Trophoblast cell (in vitro differentiated cells and primary cell): ENCODE measurements around the gene SYT2.
"Not testable (repeated sequence)": the region's sequence is repeated elsewhere in the genome, so short reads cannot be mapped to it uniquely, and the experiment has no call there.

ENCODE experiments used
- DNase-seq, 2 donors: peaks; one replicate each; pipeline ENCODE4 v3.0.0-alpha.2; 2016
- H2AFZ ChIP-seq: 2 replicates; pipeline ENCODE4 v1.6.1; 2013; ENCODE audit warnings: low read length, moderate library complexity, mild to moderate bottlenecking; ENCODE audit not compliant: insufficient read depth, poor library complexity
- H2AK5ac ChIP-seq: 2 replicates; pipeline ENCODE4 v1.6.1; 2013; ENCODE audit warnings: mild to moderate bottlenecking, low read length
- H2BK120ac ChIP-seq: 2 replicates; pipeline ENCODE4 v1.6.1; 2013; ENCODE audit warnings: low read length, mild to moderate bottlenecking, moderate library complexity; ENCODE audit not compliant: insufficient read depth, poor library complexity
- H2BK12ac ChIP-seq: 2 replicates; pipeline ENCODE4 v1.6.1; 2013; ENCODE audit warnings: mild to moderate bottlenecking, low read length, moderate library complexity
- H2BK5ac ChIP-seq: 2 replicates; pipeline ENCODE4 v1.6.1; 2013; ENCODE audit warnings: low read length, low read depth, moderate library complexity, mild to moderate bottlenecking; ENCODE audit not compliant: poor library complexity
- H3K14ac ChIP-seq: 2 replicates; pipeline ENCODE4 v1.6.1; 2013; ENCODE audit warnings: mild to moderate bottlenecking, low read length
- H3K18ac ChIP-seq: 2 replicates; pipeline ENCODE4 v1.6.1; 2013; ENCODE audit warnings: mild to moderate bottlenecking, low read length
- H3K23ac ChIP-seq: 2 replicates; pipeline ENCODE4 v1.6.1; 2013; ENCODE audit warnings: low read length
- H3K27ac ChIP-seq: 2 replicates; pipeline ENCODE4 v1.5.1; 2013; ENCODE audit warnings: low read depth, mild to moderate bottlenecking, inconsistent platforms, low read length, moderate library complexity
- H3K27me3 ChIP-seq: 2 replicates; pipeline ENCODE4 v1.6.1; 2013; ENCODE audit warnings: inconsistent platforms, mild to moderate bottlenecking, low read length, moderate library complexity; ENCODE audit not compliant: insufficient read depth
- H3K36me3 ChIP-seq, 2 experiments: 1 replicate in 1 of 2; 2 replicates in 1 of 2; pipeline ENCODE4 v1.6.1; 2013; ENCODE audit warnings: low read length in 2 of 2, mild to moderate bottlenecking in 2 of 2, moderate library complexity in 1 of 2; ENCODE audit not compliant: insufficient read depth in 2 of 2, control insufficient read depth in 1 of 2
- H3K4ac ChIP-seq: 2 replicates; pipeline ENCODE4 v1.6.1; 2013; ENCODE audit warnings: low read depth, mild to moderate bottlenecking, low read length, moderate library complexity
- H3K4me1 ChIP-seq, 2 experiments: 1 replicate in 1 of 2; 2 replicates in 1 of 2; pipeline ENCODE4 v1.6.1; 2013; ENCODE audit warnings: low read length in 2 of 2, mild to moderate bottlenecking in 2 of 2, moderate library complexity in 1 of 2; ENCODE audit not compliant: insufficient read depth in 2 of 2, control insufficient read depth in 1 of 2
- H3K4me2 ChIP-seq: 2 replicates; pipeline ENCODE4 v1.6.1; 2013; ENCODE audit warnings: inconsistent platforms, mild to moderate bottlenecking, low read length, moderate library complexity
- H3K4me3 ChIP-seq: 2 replicates; pipeline ENCODE4 v1.5.1; 2013; ENCODE audit warnings: mild to moderate bottlenecking, low read depth, low read length, inconsistent platforms
- H3K79me1 ChIP-seq: one replicate; pipeline ENCODE4 v1.6.1; 2013; ENCODE audit warnings: low read length
- H3K79me2 ChIP-seq: 2 replicates; pipeline ENCODE4 v1.6.1; 2013; ENCODE audit warnings: low read length, mild to moderate bottlenecking; ENCODE audit not compliant: control insufficient read depth, insufficient read depth, poor library complexity
- H3K9ac ChIP-seq: 2 replicates; pipeline ENCODE4 v1.6.1; 2013; ENCODE audit warnings: mild to moderate bottlenecking, low read length
- H3K9me3 ChIP-seq: 2 replicates; pipeline ENCODE4 v1.6.1; 2013; ENCODE audit warnings: low read depth, mild to moderate bottlenecking, control low read depth, inconsistent platforms, low read length; ENCODE audit not compliant: insufficient read depth
- H4K12ac ChIP-seq: 2 replicates; pipeline ENCODE4 v1.6.1; 2013; ENCODE audit warnings: low read depth, mild to moderate bottlenecking, low read length, moderate library complexity
- H4K8ac ChIP-seq: 2 replicates; pipeline ENCODE4 v1.6.1; 2013; ENCODE audit warnings: low read depth, mild to moderate bottlenecking, low read length, moderate library complexity
- H4K91ac ChIP-seq: one replicate; pipeline ENCODE4 v1.6.1; 2013; ENCODE audit warnings: low read depth, mild to moderate bottlenecking, low read length, moderate library complexity
- WGBS: extraction: QIAGEN DNeasy Blood & Tissue Kit; methylation state at CpG from one replicate; pipeline ENCODE4 v1.1.7; 2013; ENCODE audit warnings: missing lambda C conversion rate; ENCODE audit not compliant: insufficient read length, insufficient coverage; ENCODE audit errors: extremely low coverage; 5-methylcytosine and 5-hydroxymethylcytosine counted together

SYT2 gene

GRCh38 chr1:202750761-202751160 lies 40.5 kb upstream of the SYT2 start:
- no peak for DNase-seq
- H3K4me3 ChIP-seq, result no peak overlapping the region
- H4K8ac ChIP-seq, result no peak overlapping the region
- no peaks in the 10 kb centered on the region for H3K9me3 ChIP-seq
- no peak overlapping the region for H3K14ac ChIP-seq
- no peak overlapping the region for H2BK5ac ChIP-seq
- peaks cover 20 to 46% of the 10 kb centered on the region in 2 experiments for H3K36me3 ChIP-seq
- no peak overlapping the region for H3K4me2 ChIP-seq
- WGBS, result no CpG with 5 or more reads among the region's 1 CpG
- H2BK12ac ChIP-seq, result no peak overlapping the region
- H2AK5ac ChIP-seq, result no peak overlapping the region
- no peak overlapping the region for H3K18ac ChIP-seq
- H3K23ac ChIP-seq, result no peak overlapping the region
- no peaks in the 10 kb centered on the region for H3K79me2 ChIP-seq
- no peak overlapping the region for H4K12ac ChIP-seq
- H3K27me3 ChIP-seq, result no peaks in the 10 kb centered on the region
- H3K27ac ChIP-seq, result no peak overlapping the region
- H3K79me1 ChIP-seq, result no peaks in the 10 kb centered on the region
- no peaks in the 10 kb centered on the region for H3K4me1 ChIP-seq
- H2BK120ac ChIP-seq, result no peak overlapping the region
- no peak overlapping the region for H3K9ac ChIP-seq
- H3K4ac ChIP-seq, result no peak overlapping the region
- H4K91ac ChIP-seq, result no peak overlapping the region
- H2AFZ ChIP-seq, result no peak overlapping the region

- WGBS, result no CpG with 5 or more reads among the region's 2 CpGs
- no peak overlapping the region for H4K91ac ChIP-seq
- no peak overlapping the region for H3K4ac ChIP-seq
- H2BK5ac ChIP-seq, result no peak overlapping the region
- H2AFZ ChIP-seq, result no peak overlapping the region
- no peak overlapping the region for H3K4me2 ChIP-seq
- no peaks in the 10 kb centered on the region for H3K9me3 ChIP-seq
- H3K14ac ChIP-seq, result no peak overlapping the region
- no peak overlapping the region for H2BK120ac ChIP-seq
- H2AK5ac ChIP-seq, result no peak overlapping the region
- no peak overlapping the region for H3K4me3 ChIP-seq
- no peak overlapping the region for H2BK12ac ChIP-seq
- H3K79me1 ChIP-seq, result no peaks in the 10 kb centered on the region
- no peak overlapping the region for H3K23ac ChIP-seq
- H3K27me3 ChIP-seq, result no peaks in the 10 kb centered on the region
- no peaks in the 10 kb centered on the region for H3K79me2 ChIP-seq
- H3K36me3 ChIP-seq, result peaks cover 20 to 46% of the 10 kb centered on the region in 2 experiments
- H3K18ac ChIP-seq, result no peak overlapping the region
- DNase-seq, result no peak
- H3K9ac ChIP-seq, result no peak overlapping the region
- H4K8ac ChIP-seq, result no peak overlapping the region
- no peaks in the 10 kb centered on the region for H3K4me1 ChIP-seq
- H3K27ac ChIP-seq, result no peak overlapping the region
- H4K12ac ChIP-seq, result no peak overlapping the region
These were observed 39.8 kb upstream of the SYT2 start for GRCh38 chr1:202750024-202750423.

GRCh38 chr1:202745323-202745888 lies 35.2 kb upstream of the SYT2 start:
- H4K91ac ChIP-seq, result no peak overlapping the region
- H3K4me2 ChIP-seq, result no peak overlapping the region
- no peak for DNase-seq
- H3K27me3 ChIP-seq, result no peaks in the 10 kb centered on the region
- no peak overlapping the region for H2AK5ac ChIP-seq
- H4K8ac ChIP-seq, result no peak overlapping the region
- no peak overlapping the region for H2BK5ac ChIP-seq
- no peaks in the 10 kb centered on the region for H3K79me2 ChIP-seq
- no CpG with 5 or more reads among the region's 3 CpGs for WGBS
- no peak overlapping the region for H3K18ac ChIP-seq
- no peak overlapping the region for H2BK120ac ChIP-seq
- peaks cover 25 to 45% of the 10 kb centered on the region in 2 experiments for H3K36me3 ChIP-seq
- no peak overlapping the region for H2BK12ac ChIP-seq
- no peaks in the 10 kb centered on the region for H3K4me1 ChIP-seq
- no peak overlapping the region for H3K23ac ChIP-seq
- H3K4me3 ChIP-seq, result no peak overlapping the region
- no peak overlapping the region for H4K12ac ChIP-seq
- no peak overlapping the region for H3K27ac ChIP-seq
- no peaks in the 10 kb centered on the region for H3K9me3 ChIP-seq
- no peak overlapping the region for H2AFZ ChIP-seq
- no peak overlapping the region for H3K9ac ChIP-seq
- H3K79me1 ChIP-seq, result no peaks in the 10 kb centered on the region
- no peak overlapping the region for H3K14ac ChIP-seq
- no peak overlapping the region for H3K4ac ChIP-seq

GRCh38 chr1:202744770-202745169 lies 34.5 kb upstream of the SYT2 start:
- not testable (repeated sequence) for H2BK5ac ChIP-seq, H3K4ac ChIP-seq, H3K79me1 ChIP-seq, H3K14ac ChIP-seq, H4K12ac ChIP-seq, H3K79me2 ChIP-seq, H3K9ac ChIP-seq, DNase-seq, H3K18ac ChIP-seq, H2BK12ac ChIP-seq, H4K91ac ChIP-seq, H2BK120ac ChIP-seq, H2AK5ac ChIP-seq, H3K9me3 ChIP-seq, H3K23ac ChIP-seq, H3K27me3 ChIP-seq, H3K4me2 ChIP-seq, H3K27ac ChIP-seq, H3K4me1 ChIP-seq, H4K8ac ChIP-seq, H2AFZ ChIP-seq, H3K4me3 ChIP-seq
- no CpG with 5 or more reads among the region's 3 CpGs for WGBS
- peaks cover 23 to 40% of the 10 kb centered on the region in 2 experiments for H3K36me3 ChIP-seq
